Activated naive CD4-positive, alpha-beta T cell treated with anti-CD3 and anti-CD28 coated beads, Interleukin-2, amount 10 ng/mL, durations not matched to agents 7 days and 5 days (primary cell): ENCODE data around the gene PPP1CC.
A peak's percentile ranks its signal among the peaks of the same experiment; 100 is the strongest.

Experiments used
- CTCF ChIA-PET: fragments of 350-600 bp; sonication (Branson Sonifier 250); formaldehyde crosslinking; loops from one replicate; lab custom pipeline; 2021; ENCODE audit warnings: antibody characterized with exemption; lab: Charles Lee
- DNase-seq: peaks from one replicate; pipeline ENCODE4 v3.0.0-alpha.2; 2020
- H3K27ac Mint-ChIP-seq: one replicate; pipeline ENCODE4 v1.8.0; 2021; ENCODE audit warnings: mild to moderate bottlenecking, moderate library complexity, mixed read lengths
- H3K27me3 Mint-ChIP-seq: one replicate; pipeline ENCODE4 v1.8.0; 2021; ENCODE audit warnings: mild to moderate bottlenecking, mixed read lengths
- H3K36me3 Mint-ChIP-seq: one replicate; pipeline ENCODE4 v1.8.0; 2021; ENCODE audit warnings: mixed read lengths
- H3K4me1 Mint-ChIP-seq: one replicate; pipeline ENCODE4 v1.8.0; 2021; ENCODE audit warnings: mixed read lengths
- H3K4me3 Mint-ChIP-seq: one replicate; pipeline ENCODE4 v1.8.0; 2021; ENCODE audit warnings: mild to moderate bottlenecking, moderate library complexity, mixed read lengths
- H3K9me3 Mint-ChIP-seq: one replicate; pipeline ENCODE4 v1.8.0; 2021; ENCODE audit warnings: mixed read lengths

PPP1CC gene

DNA sequence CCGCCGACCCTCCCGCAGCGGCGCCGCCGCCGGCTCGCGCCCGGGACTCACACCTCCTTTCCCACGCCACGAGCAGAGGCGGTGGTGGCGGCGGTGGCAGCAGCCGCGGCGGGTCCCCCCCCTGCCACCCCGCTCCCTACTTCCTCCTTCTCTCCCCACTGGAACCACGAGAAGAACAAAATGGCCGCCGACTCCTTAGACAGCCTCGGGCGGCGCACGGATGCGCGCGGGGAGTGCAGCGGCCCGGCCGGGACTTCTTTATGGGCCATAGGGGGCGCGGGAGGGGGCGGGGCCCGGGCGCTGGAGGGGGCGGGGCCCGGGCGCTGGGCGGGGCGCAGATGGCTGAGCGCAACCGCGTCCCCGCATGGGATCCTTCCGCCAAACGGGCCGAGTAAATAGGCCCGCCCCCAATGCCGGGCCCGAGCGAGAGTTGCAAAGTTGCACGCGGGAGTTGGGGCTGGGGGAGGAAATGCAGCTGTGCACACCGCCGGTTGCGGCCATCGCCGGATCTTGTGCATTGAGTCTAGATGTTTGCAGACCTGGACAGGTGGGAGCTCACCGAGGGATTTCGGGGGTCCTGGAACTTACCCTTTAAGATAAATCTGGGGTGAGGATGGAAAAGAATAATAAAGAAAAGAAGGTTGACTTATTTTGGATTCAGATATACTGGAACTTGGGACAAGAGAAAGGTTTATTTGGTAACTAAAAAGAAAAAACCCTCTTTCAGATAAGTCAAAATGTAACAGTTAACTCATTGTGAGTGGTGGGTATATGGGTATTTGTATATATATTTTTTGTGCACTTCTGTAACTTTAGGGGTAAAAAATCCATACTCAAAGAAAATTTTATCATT is at the start of gene PPP1CC:
PPP1CC (minus strand) TSS at position 174 of the 853 bp plus-strand sequence. CDS start 184 bp downstream, outside the sequence.
- peak; percentile 94 for DNase-seq
- peaks cover 40% of the 10 kb centered on the region for H3K4me1 Mint-ChIP-seq
- H3K27me3 Mint-ChIP-seq = peaks cover 6% of the 10 kb centered on the region
- H3K36me3 Mint-ChIP-seq = peaks cover 25% of the 10 kb centered on the region
- peak within 1 kb of the TSS; percentile 98 for H3K27ac Mint-ChIP-seq
- H3K9me3 Mint-ChIP-seq = no peaks in the 10 kb centered on the region
- CTCF ChIA-PET = no interaction called here
- peak within 1 kb of the TSS; percentile 99 for H3K4me3 Mint-ChIP-seq

DNA sequence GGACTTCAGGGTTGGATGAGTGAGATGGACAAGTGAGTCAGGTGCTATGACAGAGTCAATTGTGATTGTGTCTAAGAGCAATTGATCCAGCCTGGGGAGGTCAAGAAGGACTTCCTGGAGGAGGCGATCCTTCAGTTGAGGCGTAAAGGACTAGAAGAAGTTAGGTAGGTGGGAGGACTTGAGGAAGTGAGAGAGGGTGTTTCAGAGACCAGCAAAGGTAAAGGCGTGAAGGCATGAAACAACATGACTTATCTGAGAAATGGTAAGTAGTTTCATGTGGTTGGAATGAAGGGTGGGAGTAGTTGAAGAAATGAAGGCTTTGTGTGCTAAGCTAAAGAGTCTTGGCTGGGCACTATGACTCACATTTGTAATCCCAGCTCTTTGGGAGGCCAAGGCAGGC is 48.9 kb upstream of the PPP1CC start:
- DNase-seq = no peak
- Mint-ChIP-seq H3K4me3 (no peak overlapping the region), H3K36me3 (no peaks in the 10 kb centered on the region), H3K27ac (no peak overlapping the region), H3K27me3 (peaks cover 6% of the 10 kb centered on the region), H3K4me1 (peaks cover 4% of the 10 kb centered on the region), H3K9me3 (no peaks in the 10 kb centered on the region)
- CTCF ChIA-PET = no interaction called here

- H3K36me3 Mint-ChIP-seq = no peaks in the 10 kb centered on the region
- H3K27ac Mint-ChIP-seq = no peak overlapping the region
- peaks cover 4% of the 10 kb centered on the region for H3K4me1 Mint-ChIP-seq
- CTCF ChIA-PET = interaction anchor here (0.7 kb wide), 1 partner anchor 9 kb away, joined by 4 read pairs; no protein-coding TSS in a partner anchor
- H3K27me3 Mint-ChIP-seq = peaks cover 8% of the 10 kb centered on the region
- H3K9me3 Mint-ChIP-seq = no peaks in the 10 kb centered on the region
- no peak overlapping the region for H3K4me3 Mint-ChIP-seq
- DNase-seq = no peak
Measured at GRCh38 chr12:110790301-110790700, 47.6 kb upstream of the PPP1CC start.

GRCh38 chr12:110786012-110786411 is 43.3 kb upstream of the PPP1CC start:
- Mint-ChIP-seq H3K27ac (no peak overlapping the region), H3K36me3 (no peaks in the 10 kb centered on the region)
- CTCF ChIA-PET = no interaction called here

DNA sequence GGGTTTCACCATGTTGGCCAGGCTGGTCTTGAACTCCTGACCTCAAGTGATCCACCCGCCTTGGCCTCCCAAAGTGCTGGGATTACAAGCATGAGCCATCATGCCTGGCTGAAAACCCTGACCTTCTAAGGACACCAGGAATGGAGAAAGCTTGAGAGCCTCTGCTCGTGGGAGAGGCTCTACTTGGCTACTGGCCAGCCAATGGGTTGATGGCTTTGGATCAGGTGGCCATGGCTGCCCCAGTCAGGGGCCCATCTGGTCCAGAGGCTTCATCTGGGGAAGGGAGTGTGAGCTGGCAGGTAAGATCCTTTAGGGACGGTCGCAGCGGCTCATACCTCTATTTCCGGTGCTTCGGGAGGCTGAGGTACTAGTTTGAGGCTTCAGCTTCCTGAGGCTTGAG is 42.5 kb upstream of the PPP1CC start:
- DNase-seq = no peak
- no peaks in the 10 kb centered on the region for H3K36me3 Mint-ChIP-seq
- no peak overlapping the region for H3K27ac Mint-ChIP-seq
- peaks cover 14% of the 10 kb centered on the region for H3K4me1 Mint-ChIP-seq
- H3K9me3 Mint-ChIP-seq = no peaks in the 10 kb centered on the region
- no peak overlapping the region for H3K4me3 Mint-ChIP-seq
- peaks cover 14% of the 10 kb centered on the region for H3K27me3 Mint-ChIP-seq
- CTCF ChIA-PET = no interaction called here

More at GRCh38 chr12:110786012-110786411, 43.3 kb upstream of the PPP1CC start:
- Mint-ChIP-seq H3K4me3 (no peak overlapping the region), H3K27me3 (peaks cover 14% of the 10 kb centered on the region), H3K4me1 (peaks cover 6% of the 10 kb centered on the region), H3K9me3 (no peaks in the 10 kb centered on the region)
- DNase-seq = no peak

DNA sequence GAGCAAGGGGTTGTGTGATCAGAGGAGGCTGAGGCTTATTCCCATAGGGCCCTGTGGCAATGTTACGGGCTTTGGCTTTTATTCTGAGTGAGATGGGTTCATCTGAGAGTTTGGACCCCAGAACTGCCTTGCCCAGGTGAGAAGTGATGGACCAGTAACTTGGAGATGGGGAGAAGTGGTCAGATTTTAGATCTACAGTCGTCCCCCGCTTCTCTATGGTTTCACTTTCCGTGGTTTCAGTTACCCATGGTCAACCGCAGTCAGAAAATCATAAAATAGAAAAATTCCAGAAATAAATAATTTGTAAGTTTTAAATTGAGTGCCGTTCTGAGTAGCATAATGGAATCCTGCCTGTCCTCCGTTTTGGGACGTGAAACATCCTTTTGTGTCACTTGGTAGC is 40.2 kb upstream of the PPP1CC start:
- DNase-seq = no peak
- Mint-ChIP-seq H3K36me3 (no peaks in the 10 kb centered on the region), H3K27me3 (peaks cover 11% of the 10 kb centered on the region), H3K27ac (no peak overlapping the region), H3K4me1 (peaks cover 37% of the 10 kb centered on the region), H3K9me3 (no peaks in the 10 kb centered on the region), H3K4me3 (no peak overlapping the region)
- CTCF ChIA-PET = no interaction called here

GRCh38 chr12:110782094-110782493 is 39.4 kb upstream of the PPP1CC start:
- Mint-ChIP-seq H3K27ac (no peak overlapping the region), H3K36me3 (no peaks in the 10 kb centered on the region), H3K4me1 (peaks cover 43% of the 10 kb centered on the region), H3K27me3 (peaks cover 11% of the 10 kb centered on the region), H3K4me3 (no peak overlapping the region), H3K9me3 (no peaks in the 10 kb centered on the region)
- DNase-seq = no peak
- CTCF ChIA-PET = interaction anchor here (1.0 kb wide), 1 partner anchor 45 kb away, joined by 3 read pairs; no protein-coding TSS in a partner anchor

DNA sequence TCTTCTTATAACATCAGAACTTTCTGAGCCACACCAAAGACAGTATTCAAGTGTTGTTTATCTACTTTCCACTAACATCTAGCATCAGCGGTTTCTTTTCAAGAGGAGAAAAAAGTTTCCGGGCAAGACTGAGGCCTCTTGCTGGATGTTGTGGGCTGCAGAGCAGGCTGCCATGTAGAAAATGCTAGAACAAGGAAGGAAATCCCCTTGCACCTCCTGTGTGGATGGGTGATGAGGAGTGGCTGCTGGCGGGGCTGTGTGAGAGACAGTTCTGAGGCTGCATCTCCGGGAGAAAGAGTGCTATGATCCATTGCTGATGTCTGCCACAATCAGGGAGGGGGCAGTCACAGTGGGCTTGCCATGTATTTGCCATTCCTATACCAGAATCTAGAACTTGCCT is 37.8 kb upstream of the PPP1CC start:
- Mint-ChIP-seq H3K36me3 (no peaks in the 10 kb centered on the region), H3K27ac (peak overlapping the region; percentile 95), H3K27me3 (peaks cover 11% of the 10 kb centered on the region), H3K4me3 (no peak overlapping the region), H3K4me1 (peaks cover 59% of the 10 kb centered on the region), H3K9me3 (no peaks in the 10 kb centered on the region)
- peak; percentile 73 for DNase-seq
- CTCF ChIA-PET = interaction anchor here (0.8 kb wide), 1 partner anchor 10 kb away, joined by 4 read pairs; no protein-coding TSS in a partner anchor

- CTCF ChIA-PET = interaction anchor here (0.9 kb wide), 1 partner anchor 48 kb away, joined by 3 read pairs; no protein-coding TSS in a partner anchor
- DNase-seq = no peak
- no peaks in the 10 kb centered on the region for H3K36me3 Mint-ChIP-seq
- H3K27ac Mint-ChIP-seq = peak overlapping the region; percentile 95
- no peaks in the 10 kb centered on the region for H3K9me3 Mint-ChIP-seq
- peaks cover 7% of the 10 kb centered on the region for H3K27me3 Mint-ChIP-seq
- H3K4me1 Mint-ChIP-seq = peaks cover 64% of the 10 kb centered on the region
- H3K4me3 Mint-ChIP-seq = no peak overlapping the region
Measured at GRCh38 chr12:110778833-110779577, 36.3 kb upstream of the PPP1CC start.

DNA sequence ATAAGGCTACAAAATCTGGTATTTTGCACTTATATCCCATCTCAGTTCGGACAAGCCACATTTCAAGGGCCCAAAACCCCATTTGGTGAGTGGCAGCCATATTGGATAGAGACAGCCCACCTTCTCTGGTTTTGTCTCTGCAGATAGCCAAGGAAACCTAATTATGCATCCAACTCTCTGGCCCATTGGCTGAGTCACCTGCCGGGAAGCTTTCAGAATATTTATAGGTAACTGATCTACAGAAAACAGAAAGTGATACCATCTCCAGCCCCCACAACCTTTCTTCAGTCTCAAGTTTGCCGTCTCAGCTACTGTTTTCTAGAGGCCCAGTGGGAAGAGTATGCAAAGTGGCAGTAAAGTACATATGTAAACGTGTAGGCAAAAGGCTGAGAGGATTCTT is 33.7 kb upstream of the PPP1CC start:
- H3K9me3 Mint-ChIP-seq = peaks cover 8% of the 10 kb centered on the region
- peaks cover 75% of the 10 kb centered on the region for H3K4me1 Mint-ChIP-seq
- H3K36me3 Mint-ChIP-seq = peaks cover 4% of the 10 kb centered on the region
- CTCF ChIA-PET = no interaction called here
- H3K4me3 Mint-ChIP-seq = no peak overlapping the region
- peak overlapping the region; percentile 88 for H3K27ac Mint-ChIP-seq
- H3K27me3 Mint-ChIP-seq = no peaks in the 10 kb centered on the region
- peak; percentile 62 for DNase-seq

DNA sequence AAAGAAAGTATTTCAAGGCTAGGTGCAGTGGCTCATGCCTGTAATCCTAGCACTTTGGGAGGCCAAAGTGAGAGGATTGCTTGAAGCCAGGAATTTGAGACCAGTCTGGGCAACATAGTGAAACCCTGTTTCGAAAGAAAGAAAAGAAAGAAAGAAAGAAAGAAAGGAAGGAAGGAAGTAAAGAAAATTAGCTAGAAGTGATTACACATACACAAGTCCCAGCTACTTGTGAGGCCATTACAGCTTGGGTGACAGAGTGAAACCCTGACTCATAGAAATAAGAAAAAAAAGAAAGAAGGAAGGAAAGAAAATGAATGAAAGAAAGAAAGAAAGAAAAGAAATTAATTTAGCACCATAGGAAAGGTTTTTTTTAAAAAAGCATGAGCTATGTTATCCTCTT is 33.3 kb upstream of the PPP1CC start:
- H3K4me1 Mint-ChIP-seq = peaks cover 77% of the 10 kb centered on the region
- CTCF ChIA-PET = no interaction called here

DNA sequence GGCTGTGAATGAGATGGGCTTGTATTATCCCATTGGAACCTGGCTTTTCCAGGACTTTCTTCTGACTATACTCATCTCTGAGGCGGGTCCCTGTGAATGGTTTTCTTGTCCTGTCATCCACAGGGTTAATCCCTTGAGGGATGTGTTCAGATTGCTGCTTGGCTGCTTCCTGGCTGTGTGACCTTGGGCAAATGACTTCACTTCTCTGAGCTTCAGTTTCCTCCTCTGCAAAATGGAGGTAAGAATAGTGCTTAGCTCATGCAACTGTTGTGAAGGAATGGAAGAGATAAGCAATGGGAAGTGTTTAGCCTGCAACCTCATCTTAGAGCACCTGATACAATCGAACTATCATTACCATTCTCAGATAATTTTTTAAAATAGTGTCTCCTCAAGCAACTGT is 32.1 kb upstream of the PPP1CC start:
- peak overlapping the region; percentile 6 for H3K27ac Mint-ChIP-seq
- CTCF ChIA-PET = no interaction called here
- DNase-seq = no peak
- peaks cover 10% of the 10 kb centered on the region for H3K9me3 Mint-ChIP-seq
- H3K4me1 Mint-ChIP-seq = peaks cover 65% of the 10 kb centered on the region
- H3K36me3 Mint-ChIP-seq = peaks cover 6% of the 10 kb centered on the region
- no peaks in the 10 kb centered on the region for H3K27me3 Mint-ChIP-seq
- H3K4me3 Mint-ChIP-seq = no peak overlapping the region

More for the DNA sequence above, 33.3 kb upstream of the PPP1CC start:
- Mint-ChIP-seq H3K36me3 (peaks cover 6% of the 10 kb centered on the region), H3K4me3 (no peak overlapping the region), H3K9me3 (peaks cover 10% of the 10 kb centered on the region), H3K27ac (peak overlapping the region; percentile 88), H3K27me3 (no peaks in the 10 kb centered on the region)
- DNase-seq = no peak

DNA sequence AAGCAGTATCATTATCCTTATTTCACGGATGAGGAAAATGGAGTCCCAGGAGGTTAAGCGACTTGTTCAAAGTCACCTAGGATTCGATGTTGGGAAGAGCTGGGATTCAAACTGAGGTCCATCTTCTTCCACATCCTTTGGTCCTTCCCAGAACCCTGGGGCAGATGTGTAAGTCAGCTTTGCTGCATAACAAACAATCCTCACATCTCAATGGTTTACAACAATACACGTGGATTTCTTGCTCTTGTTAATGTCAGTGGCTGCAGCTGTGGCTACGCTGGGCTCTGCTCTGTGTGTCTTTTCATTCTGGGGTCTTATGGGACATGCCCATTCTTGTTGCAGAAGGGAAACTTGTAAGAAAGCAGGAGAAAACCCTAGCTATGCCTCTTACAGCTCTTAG is 26.3 kb upstream of the PPP1CC start:
- no peak overlapping the region for H3K27ac Mint-ChIP-seq
- peaks cover 21% of the 10 kb centered on the region for H3K4me1 Mint-ChIP-seq

GRCh38 chr12:110767863-110768262 is 25.2 kb upstream of the PPP1CC start:
- H3K4me1 Mint-ChIP-seq = peaks cover 13% of the 10 kb centered on the region
- CTCF ChIA-PET = interaction anchor here (0.6 kb wide), 1 partner anchor 135 kb away, joined by 3 read pairs; no protein-coding TSS in a partner anchor
- peaks cover 6% of the 10 kb centered on the region for H3K36me3 Mint-ChIP-seq
- DNase-seq = no peak
- H3K27me3 Mint-ChIP-seq = peaks cover 8% of the 10 kb centered on the region
- H3K27ac Mint-ChIP-seq = no peak overlapping the region
- no peak overlapping the region for H3K4me3 Mint-ChIP-seq
- H3K9me3 Mint-ChIP-seq = peaks cover 13% of the 10 kb centered on the region

More for the DNA sequence above, 26.3 kb upstream of the PPP1CC start:
- CTCF ChIA-PET = interaction anchor here (0.8 kb wide), 1 partner anchor 14 kb away, joined by 5 read pairs; no protein-coding TSS in a partner anchor
- peaks cover 6% of the 10 kb centered on the region for H3K36me3 Mint-ChIP-seq
- peaks cover 15% of the 10 kb centered on the region for H3K9me3 Mint-ChIP-seq
- no peak overlapping the region for H3K4me3 Mint-ChIP-seq
- DNase-seq = no peak
- H3K27me3 Mint-ChIP-seq = peaks cover 5% of the 10 kb centered on the region
